Neural progenitor cell (in vitro differentiated cells): ENCODE measurements around the gene IPO4.

Experiments
- CTCF ChIP-seq: fragments of 200-600 bp; sonication (generic); IDR thresholded peaks from 2 replicates; pipeline ENCODE4 v1.5.1; 2017; ENCODE audit warnings: antibody characterized with exemption, mild to moderate bottlenecking
- EZH2 ChIP-seq: fragments of 200-600 bp; sonication (generic); IDR thresholded peaks from 2 replicates; pipeline ENCODE4 v1.6.1; 2017; ENCODE audit warnings: antibody characterized with exemption, mild to moderate bottlenecking, moderate library complexity

GRCh38 chr14:24237463-24237955, 48.9 kb upstream of the IPO4 start:
- TF ChIP-seq CTCF = no peak
- TF ChIP-seq EZH2 = no peak
